H1 (cell line): Measurements from ENCODE around the gene HNRNPA3. TPM values are rescaled to one million over a fixed set of nuclear protein-coding genes. Genes with fewer than 3 reads are reported as not detected.

ENCODE experiments used
- CTCF ChIA-PET: fragments of 300-600 bp; sonication (Branson Sonifier 250); formaldehyde crosslinking; loops from one replicate; lab custom pipeline; 2021; ENCODE audit not compliant: partially characterized antibody; lab: Charles Lee
- POLR2A ChIA-PET: fragments of 300-600 bp; sonication (Branson Sonifier 250); formaldehyde crosslinking; loops from one replicate; lab custom pipeline; 2021; ENCODE audit warnings: inconsistent platforms; ENCODE audit not compliant: partially characterized antibody; lab: Charles Lee
- DNase-seq, 2 experiments: peaks; one replicate each; pipeline versions ENCODE4 v3.0.0 to v3.0.0-alpha.2; 2010 to 2022; ENCODE audit warnings: low spot score in 2 of 2, low read depth in 1 of 2, mixed read lengths in 1 of 2
- FAIRE-seq: peaks from 2 replicates; lab custom pipeline; 2011; peaks lifted over from hg19 to GRCh38; lab: Jason Lieb, UNC
- H2AFZ ChIP-seq: 2 replicates; pipeline ENCODE4 v1.8.1; 2012; ENCODE audit warnings: low read length, inconsistent platforms
- H2AK5ac ChIP-seq: 2 replicates; pipeline ENCODE4 v1.6.1; 2013; ENCODE audit warnings: low read depth, low read length
- H2BK120ac ChIP-seq: replicated peaks from 2 replicates; pipeline ENCODE3; 2013; ENCODE audit warnings: low read depth, low read length, inconsistent platforms
- H2BK12ac ChIP-seq: 2 replicates; pipeline ENCODE4 v1.6.1; 2013; ENCODE audit warnings: low read depth, low read length
- H2BK15ac ChIP-seq: 2 replicates; pipeline ENCODE4 v1.6.1; 2013; ENCODE audit warnings: low read length
- H2BK20ac ChIP-seq: 2 replicates; pipeline ENCODE4 v1.6.1; 2013; ENCODE audit warnings: low read length
- H2BK5ac ChIP-seq: 2 replicates; pipeline ENCODE4 v1.6.1; 2013; ENCODE audit warnings: low read depth, low read length
- H3K14ac ChIP-seq: 2 replicates; pipeline ENCODE4 v1.6.1; 2013; ENCODE audit warnings: inconsistent platforms; ENCODE audit not compliant: insufficient read length
- H3K18ac ChIP-seq: 2 replicates; pipeline ENCODE4 v1.6.1; 2013; ENCODE audit warnings: low read length; ENCODE audit errors: extremely low read depth
- H3K23ac ChIP-seq: 2 replicates; pipeline ENCODE4 v1.6.1; 2013; ENCODE audit warnings: inconsistent platforms; ENCODE audit not compliant: insufficient read length
- H3K23me2 ChIP-seq: 2 replicates; pipeline ENCODE4 v1.6.1; 2013; ENCODE audit warnings: low read depth, low read length
- H3K27ac ChIP-seq: 2 replicates; pipeline ENCODE4 v1.6.1; 2011; ENCODE audit warnings: low read depth, low read length, inconsistent platforms
- H3K27me3 ChIP-seq, 4 experiments: replicated peaks in 1 of 4; 1 replicate in 1 of 4; 2 replicates in 3 of 4; pipeline versions ENCODE4 v1.6.1 to v1.8.1; 2011 to 2013; ENCODE audit warnings: low read length in 3 of 4, mild to moderate bottlenecking in 3 of 4, inconsistent platforms in 2 of 4, mixed read lengths in 2 of 4, moderate library complexity in 1 of 4; ENCODE audit not compliant: control insufficient read depth in 3 of 4, insufficient read depth in 3 of 4; ENCODE audit errors: extremely low read depth in 1 of 4
- H3K36me3 ChIP-seq, 4 experiments: 2 replicates each; pipeline versions ENCODE4 v1.6.1 to v1.8.1; 2011 to 2013; ENCODE audit warnings: mild to moderate bottlenecking in 4 of 4, low read length in 3 of 4, moderate library complexity in 2 of 4, control low read depth in 1 of 4, inconsistent platforms in 1 of 4; ENCODE audit not compliant: insufficient read depth in 4 of 4, control insufficient read depth in 2 of 4
- H3K4ac ChIP-seq: replicated peaks from 2 replicates; pipeline ENCODE3; 2013; ENCODE audit warnings: low read length, low read depth, mixed read lengths, inconsistent platforms; ENCODE audit not compliant: insufficient read length
- H3K4me1 ChIP-seq, 4 experiments: replicated peaks in 1 of 4; 1 replicate in 1 of 4; 2 replicates in 3 of 4; pipeline versions ENCODE4 v1.6.1 to v1.8.1; 2011 to 2013; ENCODE audit warnings: low read length in 3 of 4, inconsistent platforms in 2 of 4, mixed read lengths in 1 of 4; ENCODE audit not compliant: insufficient read depth in 4 of 4, control insufficient read depth in 3 of 4
- H3K4me2 ChIP-seq, 2 experiments: 2 replicates each; pipeline versions ENCODE4 v1.6.1 to v1.8.1; 2011 to 2013; ENCODE audit warnings: low read depth in 2 of 2, low read length in 2 of 2, control low read depth in 1 of 2, inconsistent platforms in 1 of 2, mild to moderate bottlenecking in 1 of 2; ENCODE audit not compliant: insufficient read depth in 1 of 2
- H3K4me3 ChIP-seq, 4 experiments: fragments of 200-600, 300-600 bp in 1 of 4; sonication (generic), shearing (Covaris generic), sonication (Bioruptor Twin) in 1 of 4; 2 replicates each; pipeline versions ENCODE4 v1.5.1 to v1.8.1; 2011 to 2016; ENCODE audit warnings: low read length in 4 of 4, low read depth in 3 of 4, control low read depth in 2 of 4, inconsistent platforms in 2 of 4, mild to moderate bottlenecking in 2 of 4, mixed read lengths in 1 of 4, moderate library complexity in 1 of 4; ENCODE audit not compliant: insufficient read depth in 2 of 4; ENCODE audit errors: extremely low read depth in 1 of 4
- H3K56ac ChIP-seq: replicated peaks from 2 replicates; pipeline ENCODE3; 2013; ENCODE audit warnings: low read depth, mild to moderate bottlenecking, mixed read lengths, low read length, inconsistent platforms; ENCODE audit not compliant: insufficient read length
- H3K79me1 ChIP-seq: 2 replicates; pipeline ENCODE4 v1.6.1; 2013; ENCODE audit warnings: low read depth, low read length, control low read depth
- H3K79me2 ChIP-seq, 2 experiments: 2 replicates each; pipeline versions ENCODE4 v1.6.1 to v1.8.1; 2012 to 2013; ENCODE audit warnings: low read length in 2 of 2, mild to moderate bottlenecking in 2 of 2, inconsistent platforms in 1 of 2; ENCODE audit not compliant: insufficient read depth in 2 of 2, control insufficient read depth in 1 of 2
- H3K9ac ChIP-seq, 4 experiments: replicated peaks in 1 of 4; 1 replicate in 1 of 4; 2 replicates in 3 of 4; pipeline versions ENCODE4 v1.6.1 to v1.8.1; 2011 to 2013; ENCODE audit warnings: low read depth in 3 of 4, low read length in 3 of 4, control low read depth in 2 of 4, mild to moderate bottlenecking in 2 of 4, moderate library complexity in 2 of 4, inconsistent platforms in 1 of 4; ENCODE audit errors: extremely low read depth in 1 of 4
- H3K9me3 ChIP-seq, 2 experiments: 2 replicates each; pipeline versions ENCODE4 v1.6.1 to v1.8.1; 2012 to 2013; ENCODE audit warnings: mild to moderate bottlenecking in 2 of 2, moderate library complexity in 2 of 2, control low read depth in 1 of 2, inconsistent platforms in 1 of 2, low read depth in 1 of 2, low read length in 1 of 2, mixed read lengths in 1 of 2; ENCODE audit not compliant: insufficient read depth in 2 of 2
- H4K20me1 ChIP-seq, 2 experiments: replicated peaks in 1 of 2; 2 replicates each; pipeline versions ENCODE3 to v1.8.1; 2011 to 2013; ENCODE audit warnings: inconsistent platforms in 2 of 2, low read length in 2 of 2, mild to moderate bottlenecking in 1 of 2; ENCODE audit not compliant: insufficient read depth in 2 of 2, control insufficient read depth in 1 of 2
- H4K5ac ChIP-seq: 2 replicates; pipeline ENCODE4 v1.6.1; 2013; ENCODE audit warnings: low read length, low read depth, mixed read lengths, inconsistent platforms; ENCODE audit not compliant: insufficient read length
- H4K8ac ChIP-seq: 2 replicates; pipeline ENCODE4 v1.8.0; 2013; ENCODE audit warnings: mild to moderate bottlenecking, moderate library complexity, low read length, inconsistent platforms; ENCODE audit not compliant: insufficient read depth; ENCODE audit errors: extremely low read depth
- H4K91ac ChIP-seq: replicated peaks from 2 replicates; pipeline ENCODE3; 2013; ENCODE audit warnings: low read length, mixed read lengths, inconsistent platforms; ENCODE audit not compliant: insufficient read length
- ATF3 ChIP-seq: IDR thresholded peaks from 2 replicates; pipeline ENCODE4 v1.6.1; 2011; ENCODE audit warnings: low read depth, mild to moderate bottlenecking, low read length; ENCODE audit not compliant: insufficient read depth
- CBX5 ChIP-seq: fragments of 300-800, 300-1000 bp; sonication (generic); IDR thresholded peaks from 2 replicates; pipeline ENCODE4 v1.7.1; 2016; ENCODE audit warnings: antibody characterized with exemption, low read length, low read depth
- HDAC6 ChIP-seq: IDR thresholded peaks from one replicate; pipeline ENCODE4 v1.7.1; 2012; ENCODE audit warnings: low read depth, mild to moderate bottlenecking, inconsistent platforms, low read length, moderate library complexity
- JUND ChIP-seq: IDR thresholded peaks from 2 replicates; pipeline ENCODE4 v1.6.1; 2011; ENCODE audit warnings: mild to moderate bottlenecking, improper control_type of control experiment, low read length
- RAD21 ChIP-seq, 2 experiments: IDR thresholded peaks in 1 of 2; conservative IDR thresholded peaks in 1 of 2; 2 replicates each; pipeline ENCODE4 v1.6.1; 2011; ENCODE audit warnings: low read depth in 2 of 2, low read length in 2 of 2, improper control_type of control experiment in 1 of 2, inconsistent platforms in 1 of 2, mild to moderate bottlenecking in 1 of 2, moderate library complexity in 1 of 2
- SIRT6 ChIP-seq: IDR thresholded peaks from one replicate; pipeline ENCODE4 v1.7.1; 2012; ENCODE audit warnings: low read length, inconsistent platforms
- SP2 ChIP-seq: IDR thresholded peaks from 2 replicates; pipeline ENCODE4 v1.6.1; 2012; ENCODE audit warnings: mild to moderate bottlenecking, low read length, inconsistent platforms
- TBP ChIP-seq: IDR thresholded peaks from 2 replicates; pipeline ENCODE4 v1.6.1; 2011; ENCODE audit warnings: low read depth, low read length, improper control_type of control experiment
- TCF12 ChIP-seq: IDR thresholded peaks from 2 replicates; pipeline ENCODE4 v1.6.1; 2011; ENCODE audit warnings: low read depth, mild to moderate bottlenecking, low read length
- WGBS, 2 experiments: shearing (Covaris generic) in 1 of 2; methylation state at CpG; one replicate each; pipeline versions ENCODE4 v1.1.6 to v1.1.7; 2013 to 2015; ENCODE audit warnings: low lambda C conversion rate in 2 of 2, mixed read lengths in 2 of 2, inconsistent platforms in 1 of 2, low coverage in 1 of 2, missing lambda C conversion rate in 1 of 2; ENCODE audit not compliant: insufficient replicate concordance in 2 of 2, insufficient coverage in 1 of 2, insufficient read length in 1 of 2; ENCODE audit errors: extremely low coverage in 1 of 2, missing lambda C conversion rate in 1 of 2; 5-methylcytosine and 5-hydroxymethylcytosine counted together
- polyA plus RNA-seq, 7 experiments: library from polyadenylated mRNA; depleted of rRNA in 3 of 7; stranded (reverse) in 5 of 7; unstranded in 2 of 7; fragments of >200 nt in 5 of 7; fragments of 200-250 nt in 2 of 7; gene quantifications; 1 replicate in 5 of 7; 2 replicates in 1 of 7; 4 replicates in 1 of 7; pipeline versions ENCODE4 v1.2.1 to v1.2.3, GENCODE V29; 2011 to 2013; ENCODE audit warnings: missing spikeins in 2 of 7, mixed read lengths in 2 of 7
- total RNA-seq: library from RNA; stranded (reverse); fragmentation: NEBNext Ultra II Directional; extraction: Animal tissue kit (Norgen Biotek cat#: 25700); gene quantifications from 2 replicates; pipeline ENCODE4 v1.2.1, GENCODE V29; 2021

The HNRNPA3 gene
- total and polyA plus RNA-seq, 2 of the 8 experiments (the other 6 are each of a cell fraction or from before 2014, with no cell fraction given) = 66.1 to 408 TPM

DNA sequence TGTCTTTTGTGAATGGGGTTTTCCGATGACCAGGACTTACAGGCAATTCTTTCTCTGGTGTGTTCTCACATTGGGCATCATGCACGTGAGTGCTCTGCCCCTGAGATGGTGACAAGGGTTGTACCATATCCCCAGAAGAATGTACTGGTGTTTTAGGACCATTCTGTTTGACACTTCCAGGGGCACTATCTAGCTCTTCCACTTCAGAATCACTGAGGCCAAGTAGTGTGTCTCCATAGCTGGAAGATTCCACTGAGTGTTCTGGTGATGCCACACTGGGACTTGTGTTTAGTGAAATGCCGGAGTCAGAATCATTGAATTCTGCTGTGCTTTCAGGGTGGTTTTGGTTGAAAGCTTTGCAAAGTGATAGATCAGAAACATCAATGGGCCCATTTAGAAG is 18.7 kb downstream of the HNRNPA3 start:
- H3K4me3 ChIP-seq = no peak overlapping the region
- H2AFZ ChIP-seq = no peak overlapping the region
- no peak overlapping the region for H3K4ac ChIP-seq
- H3K14ac ChIP-seq = no peak overlapping the region
- no peaks in the 10 kb centered on the region for H3K79me1 ChIP-seq
- no peak overlapping the region for H4K5ac ChIP-seq
- H3K56ac ChIP-seq = no peak overlapping the region
- H4K8ac ChIP-seq = no peak overlapping the region; the same call in 1 of the 2 replicates
- 88% methylated on average over 3 of the region's 3 CpGs; no CpG with 5 or more reads in 1 of the 2 experiments for WGBS, 2 experiments
- H3K4me2 ChIP-seq = no peak overlapping the region
- H3K9ac ChIP-seq = no peak overlapping the region
- no peaks in the 10 kb centered on the region for H3K9me3 ChIP-seq
- no peak overlapping the region for H3K23ac ChIP-seq
- no peaks in the 10 kb centered on the region for H3K27me3 ChIP-seq
- no peak overlapping the region for H2BK12ac ChIP-seq
- ChIA-PET CTCF (interaction anchor here (0.6 to 1.4 kb wide), 7 partner anchors 8 to 589 kb away, joined by 3 to 4 read pairs (median 3); no protein-coding TSS in a partner anchor), POLR2A (interaction anchor here (1.1 to 9.4 kb wide), 7 partner anchors 11 to 33 kb away, joined by 3 to 98 read pairs (median 4); partner anchors contain the start of gene NFE2L2)
- H3K4me1 ChIP-seq = no peaks in the 10 kb centered on the region
- H2AK5ac ChIP-seq = no peak overlapping the region
- FAIRE-seq = no peak
- H3K79me2 ChIP-seq = peaks cover 0 to 9% of the 10 kb centered on the region in 2 experiments; a peak in 2 of 4 replicates
- no peak overlapping the region for H2BK120ac ChIP-seq
- H2BK15ac ChIP-seq = no peak overlapping the region
- H3K23me2 ChIP-seq = no peaks in the 10 kb centered on the region
- H3K36me3 ChIP-seq = peaks cover 8 to 32% (median 27%) of the 10 kb centered on the region in 4 experiments; a peak in 7 of 8 replicates
- TF ChIP-seq HDAC6 (no peak), ATF3 (no peak), SP2 (no peak), TBP (no peak), SIRT6 (no peak), JUND (no peak), TCF12 (no peak), CBX5 (no peak), RAD21 (IDR thresholded peaks at IDR 0.05 in 1 of 2, conservative IDR thresholded peaks at IDR 0.05 in 1 of 2; ENCODE audit: low read depth in 2 of 2, low read length in 2 of 2) (no peak)
- no peak overlapping the region for H2BK5ac ChIP-seq
- no peak overlapping the region for H3K27ac ChIP-seq
- H4K20me1 ChIP-seq = peaks cover 1 to 4% of the 10 kb centered on the region in 2 experiments
- no peak overlapping the region for H3K18ac ChIP-seq
- H4K91ac ChIP-seq = no peak overlapping the region
- no peak for DNase-seq
- H2BK20ac ChIP-seq = no peak overlapping the region
